Ascending aorta (tissue), 2 donors: ENCODE measurements around the gene LYPLAL1. TPM values are rescaled to one million over a fixed set of nuclear protein-coding genes. Genes with fewer than 3 reads are reported as not detected.
"Not testable (repeated sequence)": the region's sequence is repeated elsewhere in the genome, so short reads cannot be mapped to it uniquely, and the experiment has no call there.

Experiments used
- DNase-seq, 2 donors: peaks; one replicate each; pipeline ENCODE4 v3.0.0-alpha.2; 2019; ENCODE audit warnings: low spot score in 2 of 2
- H3K27ac ChIP-seq, 2 donors: fragments of 200-600 bp; sonication (generic); one replicate each; pipeline ENCODE4 v1.5.1; 2016 to 2017; ENCODE audit warnings: mild to moderate bottlenecking in 1 of 2
- H3K27me3 ChIP-seq: fragments of 200-600 bp; sonication (generic); one replicate; pipeline ENCODE4 v1.5.1; 2017
- H3K36me3 ChIP-seq, 2 donors: fragments of 200-600 bp; sonication (generic); one replicate each; pipeline ENCODE4 v1.5.1; 2016
- H3K4me1 ChIP-seq, 2 donors: fragments of 200-600 bp; sonication (generic); one replicate each; pipeline ENCODE4 v1.5.1; 2016 to 2017; ENCODE audit warnings: mild to moderate bottlenecking in 1 of 2
- H3K4me3 ChIP-seq, 2 donors: fragments of 200-600 bp; sonication (generic); one replicate each; pipeline ENCODE4 v1.5.1; 2016 to 2017; ENCODE audit warnings: mild to moderate bottlenecking in 1 of 2
- H3K9me3 ChIP-seq, 2 donors: fragments of 200-600 bp; sonication (generic); one replicate each; pipeline ENCODE4 v1.5.1; 2016
- CTCF ChIP-seq, 3 experiments: fragments of 200-600 bp in 2 of 3; fragments of 450-650 bp in 1 of 3; sonication (generic) in 2 of 3; IDR thresholded peaks; one replicate each; pipeline ENCODE4 v1.5.1; 2016 to 2019; ENCODE audit warnings: antibody characterized with exemption in 3 of 3, mild to moderate bottlenecking in 1 of 3, moderate library complexity in 1 of 3
- intact Hi-C: fragments of 100-400 bp; cut with DNase I; formaldehyde crosslinking; loops from one replicate; pipeline ENCODE4 v1.15.1; 2023
- total RNA-seq: library from RNA; depleted of rRNA; stranded (reverse); fragments of >200 nt; gene quantifications from one replicate; pipeline ENCODE4 v1.1.0, GENCODE V29; 2016

The LYPLAL1 gene
- total RNA-seq, 1 donor from 2014 or later, result 27.5 TPM

GRCh38 chr1:219239518-219239917 lies 65.8 kb downstream of the LYPLAL1 start:
- no peak for TF ChIP-seq CTCF (IDR thresholded peaks at IDR 0.05)
- no peaks in the 10 kb centered on the region for H3K9me3 ChIP-seq

GRCh38 chr1:219244864-219245263 lies 71.2 kb downstream of the LYPLAL1 start:
- Histone ChIP-seq H3K36me3 (no peaks in the 10 kb centered on the region), H3K9me3 (no peaks in the 10 kb centered on the region), H3K4me3 (no peak overlapping the region), H3K27me3 (no peaks in the 10 kb centered on the region), H3K4me1 (no peaks in the 10 kb centered on the region), H3K27ac (no peak overlapping the region)
- no peak for DNase-seq
- intact Hi-C loops, result no loop called here
- no peak for TF ChIP-seq CTCF (IDR thresholded peaks at IDR 0.05)

More at GRCh38 chr1:219239518-219239917, 65.8 kb downstream of the LYPLAL1 start:
- H3K27me3 ChIP-seq, result no peaks in the 10 kb centered on the region
- H3K36me3 ChIP-seq, result no peaks in the 10 kb centered on the region
- no peak for DNase-seq
- H3K27ac ChIP-seq, result no peak overlapping the region
- H3K4me1 ChIP-seq, result no peaks in the 10 kb centered on the region
- intact Hi-C loops, result no loop called here
- no peak overlapping the region for H3K4me3 ChIP-seq

DNA sequence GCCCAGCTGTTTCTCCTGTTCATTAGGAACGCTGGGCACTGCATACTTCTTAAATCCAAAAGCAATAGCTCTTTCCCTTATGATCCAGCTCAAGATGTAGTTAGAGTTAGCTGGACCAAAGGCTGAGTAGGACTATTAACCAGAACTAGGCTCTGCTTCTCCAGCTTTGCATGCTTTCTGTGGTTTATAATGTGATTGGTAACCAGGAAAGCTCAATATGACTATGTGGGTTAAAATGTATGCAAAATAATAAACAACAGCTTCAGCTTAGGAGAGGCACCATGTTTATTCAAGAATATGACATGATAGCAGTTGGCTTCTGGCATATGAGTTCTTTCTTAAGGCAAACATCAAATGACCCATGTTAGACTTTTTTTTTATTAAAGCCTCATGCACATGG lies 73.8 kb downstream of the LYPLAL1 start:
- DNase-seq, result no peak
- TF ChIP-seq CTCF (IDR thresholded peaks at IDR 0.05), result no peak
- Histone ChIP-seq H3K27ac (no peak overlapping the region), H3K9me3 (peaks cover 7 to 8% of the 10 kb centered on the region in 2 donors), H3K4me3 (no peak overlapping the region), H3K27me3 (no peaks in the 10 kb centered on the region), H3K36me3 (no peaks in the 10 kb centered on the region), H3K4me1 (no peaks in the 10 kb centered on the region)
- intact Hi-C loops, result no loop called here

GRCh38 chr1:219250468-219250867 lies 76.8 kb downstream of the LYPLAL1 start:
- intact Hi-C loops, H3K9me3 ChIP-seq, H3K27ac ChIP-seq, H3K36me3 ChIP-seq, DNase-seq, H3K4me3 ChIP-seq, H3K4me1 ChIP-seq, H3K27me3 ChIP-seq: not testable (repeated sequence)

DNA sequence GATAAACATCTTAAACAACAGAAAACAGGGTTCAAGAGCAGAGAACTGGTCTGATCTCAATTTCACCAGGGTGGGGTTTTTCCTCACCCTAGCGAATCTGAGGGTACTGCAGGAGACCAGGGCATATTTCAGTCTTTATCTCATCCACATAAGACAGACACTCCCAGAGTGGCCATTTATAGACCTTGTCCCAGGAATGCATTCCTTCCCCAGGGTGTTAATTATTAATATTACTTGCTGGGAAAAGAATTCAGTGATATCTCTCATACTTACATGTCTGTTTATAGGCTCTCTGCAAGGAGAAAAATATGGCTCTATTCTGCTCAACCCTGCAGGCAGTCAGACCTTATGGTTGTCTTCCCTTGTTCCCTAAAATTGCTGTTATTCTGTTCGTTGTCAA lies 84.1 kb downstream of the LYPLAL1 start:
- intact Hi-C loops, result no loop called here
- Histone ChIP-seq H3K27ac (no peak overlapping the region), H3K9me3 (peaks cover 0 to 15% of the 10 kb centered on the region in 2 donors), H3K27me3 (no peaks in the 10 kb centered on the region), H3K4me3 (no peak overlapping the region), H3K36me3 (peaks cover 0 to 3% of the 10 kb centered on the region in 2 donors), H3K4me1 (no peaks in the 10 kb centered on the region)
- no peak for TF ChIP-seq CTCF (IDR thresholded peaks at IDR 0.05)
- no peak for DNase-seq

DNA sequence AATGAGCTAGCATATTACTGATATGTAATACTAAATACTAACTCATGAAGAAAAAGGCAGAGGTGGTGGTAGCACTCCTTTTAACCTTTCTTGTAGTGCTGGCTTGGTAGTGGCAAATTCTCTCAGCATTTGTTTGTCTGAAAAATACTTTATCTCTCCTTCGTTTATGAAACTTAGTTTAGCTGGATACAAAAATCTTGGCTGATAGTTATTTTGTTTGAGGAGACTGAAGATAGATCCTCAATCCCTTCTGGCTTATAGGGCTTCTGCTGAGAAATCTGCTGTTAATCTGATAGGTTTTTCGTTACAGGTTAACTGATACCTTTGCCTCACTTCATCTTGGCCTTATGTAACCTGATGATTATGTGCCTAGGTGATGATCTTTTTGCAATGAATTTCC lies 87.8 kb downstream of the LYPLAL1 start:
- TF ChIP-seq CTCF (IDR thresholded peaks at IDR 0.05), result no peak
- Histone ChIP-seq H3K27ac (no peak overlapping the region), H3K36me3 (peaks cover 0 to 3% of the 10 kb centered on the region in 2 donors), H3K4me1 (peaks cover 0 to 3% of the 10 kb centered on the region in 2 donors), H3K4me3 (no peak overlapping the region), H3K27me3 (no peaks in the 10 kb centered on the region), H3K9me3 (peaks cover 0 to 15% of the 10 kb centered on the region in 2 donors)
- intact Hi-C loops, result no loop called here
- no peak for DNase-seq
